Spleen (tissue), 11 donors: ENCODE results near the gene HMCN2. TPM values are rescaled to one million over a fixed set of nuclear protein-coding genes. Genes with fewer than 3 reads are reported as not detected.

Source experiments
- DNase-seq: peaks from one replicate; pipeline ENCODE4 v3.0.0-alpha.2; 2020
- H3K27ac ChIP-seq, 8 donors: fragments of 200-600 bp; sonication (generic) in 7 of 8; 1 replicate in 4 of 8; 2 replicates in 4 of 8; pipeline versions ENCODE4 v1.5.0 to v1.8.0; 2016 to 2021; ENCODE audit warnings: inconsistent platforms in 4 of 8, mild to moderate bottlenecking in 4 of 8, moderate library complexity in 1 of 8
- H3K27me3 ChIP-seq, 7 donors: fragments of 200-600 bp; sonication (generic) in 6 of 7; replicated peaks in 1 of 7; 1 replicate in 4 of 7; 2 replicates in 3 of 7; pipeline versions ENCODE4 v1.5.0 to v1.8.0; 2016 to 2021; ENCODE audit warnings: inconsistent platforms in 3 of 7, mild to moderate bottlenecking in 1 of 7
- H3K36me3 ChIP-seq, 6 donors: fragments of 200-600 bp; sonication (generic) in 5 of 6; 1 replicate in 4 of 6; 2 replicates in 2 of 6; pipeline versions ENCODE4 v1.5.0 to v1.8.0; 2016 to 2021; ENCODE audit warnings: inconsistent platforms in 2 of 6
- H3K4me1 ChIP-seq, 6 donors: fragments of 200-600 bp; sonication (generic) in 5 of 6; 1 replicate in 3 of 6; 2 replicates in 3 of 6; pipeline versions ENCODE4 v1.5.0 to v1.8.0; 2016 to 2021; ENCODE audit warnings: inconsistent platforms in 3 of 6
- H3K4me3 ChIP-seq, 8 donors: fragments of 200-600 bp; sonication (generic) in 7 of 8; 1 replicate in 4 of 8; 2 replicates in 4 of 8; pipeline versions ENCODE4 v1.5.0 to v1.8.0; 2016 to 2021; ENCODE audit warnings: inconsistent platforms in 4 of 8, mild to moderate bottlenecking in 4 of 8, moderate library complexity in 2 of 8
- H3K9me3 ChIP-seq, 8 donors: fragments of 200-600 bp; sonication (generic) in 7 of 8; 1 replicate in 4 of 8; 2 replicates in 4 of 8; pipeline versions ENCODE4 v1.5.0 to v1.8.0; 2016 to 2021; ENCODE audit warnings: inconsistent platforms in 4 of 8
- CTCF ChIP-seq, 11 experiments: fragments of 200-600 bp in 7 of 11; fragments of 450-650 bp in 4 of 11; sonication (generic) in 4 of 11; IDR thresholded peaks in 8 of 11; conservative IDR thresholded peaks in 3 of 11; 1 replicate in 7 of 11; 2 replicates in 4 of 11; pipeline versions ENCODE4 v1.4.0 to v1.8.0; 2016 to 2021; ENCODE audit warnings: antibody characterized with exemption in 11 of 11, inconsistent platforms in 4 of 11, mild to moderate bottlenecking in 1 of 11
- POLR2A ChIP-seq, 3 donors: fragments of 450-650 bp; IDR thresholded peaks; one replicate each; pipeline ENCODE4 v1.5.1; 2017; ENCODE audit warnings: antibody characterized with exemption in 3 of 3, mild to moderate bottlenecking in 1 of 3
- POLR2AphosphoS5 ChIP-seq, 3 donors: sonication (generic); formaldehyde crosslinking; IDR thresholded peaks; one replicate each; pipeline ENCODE4 v1.5.1; 2017; ENCODE audit warnings: antibody characterized with exemption in 3 of 3
- WGBS, 5 donors: extraction: QIAGEN DNeasy Blood & Tissue Kit in 3 of 5; methylation state at CpG; one replicate each; pipeline versions ENCODE4 v1.1.5 to v1.1.7; 2013 to 2018; 5-methylcytosine and 5-hydroxymethylcytosine counted together
- intact Hi-C: fragments of 100-400 bp; cut with DNase I; formaldehyde crosslinking; loops from one replicate; pipeline ENCODE4 v1.15.0; 2023; ENCODE audit warnings: low total_unique reads
- polyA plus RNA-seq, 3 donors: library from polyadenylated mRNA; stranded (reverse); fragments of 200-250 nt; gene quantifications; one replicate each; pipeline ENCODE4 v1.2.1, GENCODE V29; 2013
- total RNA-seq, 7 donors: library from RNA; depleted of rRNA in 3 of 7; stranded (reverse); fragments of >200 nt in 3 of 7; fragmentation: NEBNext Ultra II Directional in 4 of 7; extraction: Animal tissue kit (Norgen Biotek cat#: 25700) in 4 of 7; gene quantifications; one replicate each; pipeline versions ENCODE4 v1.1.0 to v1.2.1, GENCODE V29; 2016 to 2021
- donor health status: healthy with polysubstance abuse.
- donor health status: DM: no; HTN: no; CAD: no; lungs with moderate emphysema.
- donor health status: DM: no; HTN: no; CAD: no.
- donor health status: Bipolar disorder and iron deficiency.
- donor health status: healthy.
- donor health status: DM: no; HTN: no; CAD: no.
- donor health status: DM: yes; HTN: yes; CAD: no.

The HMCN2 gene
- total and polyA plus RNA-seq, 10 donors, result 0.09 to 1.9 (median 0.73) TPM

GRCh38 chr9:130431536-130432303 is 166.2 kb downstream of the HMCN2 start:
- peaks cover 5 to 41% (median 16%) of the 10 kb centered on the region in 6 donors for H3K4me1 ChIP-seq
- no peak for TF ChIP-seq POLR2AphosphoS5 (IDR thresholded peaks at IDR 0.05)
- TF ChIP-seq CTCF (IDR thresholded peaks at IDR 0.05 in 8 of 11, conservative IDR thresholded peaks at IDR 0.05 in 3 of 11), result no peak
- TF ChIP-seq POLR2A (IDR thresholded peaks at IDR 0.05), result no peak
- DNase-seq, result no peak
- H3K27me3 ChIP-seq, result peaks cover 5 to 94% (median 23%) of the 10 kb centered on the region in 7 donors
- no peak overlapping the region for H3K4me3 ChIP-seq
- WGBS, 5 donors, result 60 to 76% (median 70%) methylated on average over 12 to 17 of the region's 17 CpGs
- peaks cover 0 to 18% (median 7%) of the 10 kb centered on the region in 8 donors for H3K9me3 ChIP-seq
- no peak overlapping the region for H3K27ac ChIP-seq
- no peaks in the 10 kb centered on the region for H3K36me3 ChIP-seq
- intact Hi-C loops, result no loop called here

GRCh38 chr9:130432362-130432761 is 166.8 kb downstream of the HMCN2 start:
- intact Hi-C loops, result no loop called here
- Histone ChIP-seq H3K9me3 (peaks cover 0 to 18% (median 7%) of the 10 kb centered on the region in 8 donors), H3K27me3 (peaks cover 5 to 94% (median 23%) of the 10 kb centered on the region in 7 donors), H3K36me3 (no peaks in the 10 kb centered on the region), H3K4me3 (no peak overlapping the region), H3K4me1 (peaks cover 5 to 35% (median 13%) of the 10 kb centered on the region in 6 donors), H3K27ac (no peak overlapping the region)
- TF ChIP-seq POLR2AphosphoS5 (IDR thresholded peaks at IDR 0.05), result no peak
- TF ChIP-seq POLR2A (IDR thresholded peaks at IDR 0.05), result no peak
- TF ChIP-seq CTCF (IDR thresholded peaks at IDR 0.05 in 8 of 11, conservative IDR thresholded peaks at IDR 0.05 in 3 of 11), result no peak
- DNase-seq, result no peak
- WGBS, 5 donors, result 39 to 50% (median 39%) methylated on average over 9 to 11 of the region's 11 CpGs

GRCh38 chr9:130432796-130433167 is 167.2 kb downstream of the HMCN2 start:
- 46 to 73% (median 60%) methylated on average over 11 to 16 of the region's 16 CpGs for whole genome bisulfite sequencing, 5 donors
- Histone ChIP-seq H3K36me3 (no peaks in the 10 kb centered on the region), H3K9me3 (peaks cover 0 to 18% (median 7%) of the 10 kb centered on the region in 8 donors), H3K27ac (no peak overlapping the region), H3K4me1 (peaks cover 5 to 31% (median 12%) of the 10 kb centered on the region in 6 donors), H3K4me3 (peak overlapping the region in 5 of 8 donors; percentile 24 to 57 (median 31)), H3K27me3 (peaks cover 5 to 96% (median 23%) of the 10 kb centered on the region in 7 donors)
- TF ChIP-seq POLR2A (IDR thresholded peaks at IDR 0.05) (no peak), POLR2AphosphoS5 (IDR thresholded peaks at IDR 0.05) (no peak), CTCF (IDR thresholded peaks at IDR 0.05 in 8 of 11, conservative IDR thresholded peaks at IDR 0.05 in 3 of 11) (no peak)
- no peak for DNase-seq
- intact Hi-C loops, result no loop called here
